ENCODE data around the gene LSP1. TPM values are rescaled to one million over a fixed set of nuclear protein-coding genes. Genes with fewer than 3 reads are reported as not detected.

Gene LSP1
- total and polyA plus RNA-seq, 2 of the 4 experiments (the other 2 are of a cell fraction) = not detected

- peak overlapping the region; percentile 69 for H4K91ac ChIP-seq (ENCODE audit: insufficient read depth, low read depth, low read length)
- CTCF ChIA-PET = interaction anchor here (1.1 to 1.6 kb wide), 2 partner anchors 133 to 176 kb away, joined by 3 to 5 read pairs; no protein-coding TSS in a partner anchor
- H4K8ac ChIP-seq (ENCODE audit: low read depth in 2 of 2, low read length in 2 of 2) = peak overlapping the region in 1 of 2 experiments; percentile 50; a peak in 1 of 4 replicates
- peak overlapping the region; percentile 29; the same call in 1 of the 2 replicates for H2AK5ac ChIP-seq (ENCODE audit: low read depth, low read length)
- H3K27ac ChIP-seq (ENCODE audit: insufficient read depth, low read length) = no peak overlapping the region
- H4K5ac ChIP-seq (ENCODE audit: low read depth, low read length) = peak overlapping the region; percentile 34
- H3K9ac ChIP-seq (ENCODE audit: low read depth, low read length) = no peak overlapping the region
- peak overlapping the region; percentile 83 for H2AFZ ChIP-seq (replicated peaks; ENCODE audit: low read length, poor library complexity)
- H3K4ac ChIP-seq (ENCODE audit: low read depth, low read length) = peak overlapping the region; percentile 39; the same call in 1 of the 2 replicates
- H3K9me3 ChIP-seq (ENCODE audit: control insufficient read depth, insufficient read depth, low read length) = no peaks in the 10 kb centered on the region
- H3K9me1 ChIP-seq (ENCODE audit: insufficient read depth, low read length) = no peaks in the 10 kb centered on the region
- H3K79me1 ChIP-seq (ENCODE audit: low read depth in 1 of 2, low read length in 2 of 2) = no peaks in the 10 kb centered on the region
- DNase-seq (peak; percentile 65), ATAC-seq (ENCODE audit: low read depth) (peak; percentile 73)
- no peak overlapping the region for H2BK5ac ChIP-seq (ENCODE audit: low read depth, low read length, poor library complexity, severe bottlenecking)
- 0 out of 2 replicates have a peak overlapping the region, but pooled peaks have one; percentile 15 for H3K18ac ChIP-seq (ENCODE audit: low read depth, low read length)
- intact Hi-C loops (cut with micrococcal nuclease) (loop anchor here (5.0 kb wide), 1 partner anchor 175 kb away; no protein-coding TSS in a partner anchor), in situ Hi-C loops (cut with MboI; ENCODE audit: low sequenced_read_pairs) (no loop called here), dilution Hi-C loops (cut with HindIII; ENCODE audit: low sequenced_read_pairs, unreplicated experiment) (no loop called here)
- no TSS peak for BruUV-seq (replicated peaks)
- H3K56ac ChIP-seq (ENCODE audit: extremely low read depth, insufficient read depth, low read length) = no peak overlapping the region
- H2BK20ac ChIP-seq (ENCODE audit: low read depth, low read length) = no peak overlapping the region; the same call in 1 of the 2 replicates
- no peak overlapping the region for H3K23ac ChIP-seq (ENCODE audit: low read depth, low read length)
- H2BK15ac ChIP-seq (ENCODE audit: low read depth, low read length) = no peak overlapping the region
- TF ChIP-seq BHLHE40 (IDR thresholded peaks at IDR 0.05; ENCODE audit: low read depth, low read length) = peak; percentile 53; the same call in 1 of the 2 replicates
- peak; percentile 34; the same call in 1 of the 2 replicates for TF ChIP-seq MAZ (IDR thresholded peaks at IDR 0.05; ENCODE audit: borderline replicate concordance, low read depth, low read length)
- TF ChIP-seq RAD21 (IDR thresholded peaks at IDR 0.05; ENCODE audit: low read length) = no peak
- peaks cover 13% of the 10 kb centered on the region; the same call in 1 of the 2 replicates for H3K27me3 ChIP-seq (ENCODE audit: control insufficient read depth, insufficient read depth, low read length)
- no peak overlapping the region for H2AK9ac ChIP-seq (replicated peaks; ENCODE audit: low read depth, low read length, poor library complexity)
- H4K20me1 ChIP-seq (ENCODE audit: insufficient read depth, low read length) = no peaks in the 10 kb centered on the region
- WGBS, 2 experiments (ENCODE audit: extremely low coverage in 2 of 2, insufficient read length in 1 of 2) = 33% methylated on average over 15 of the region's 27 CpGs; no CpG with 5 or more reads in 1 of the 2 experiments
- H3K14ac ChIP-seq (replicated peaks; ENCODE audit: low read depth, low read length) = no peak overlapping the region; the same call in 1 of the 2 replicates
- peak overlapping the region; percentile 15; the same call in 1 of the 2 replicates for H3K4me2 ChIP-seq (ENCODE audit: low read depth, low read length)
- H2BK120ac ChIP-seq (ENCODE audit: low read depth, low read length) = peak overlapping the region; percentile 79
- no peak overlapping the region for H3K4me3 ChIP-seq (ENCODE audit: insufficient read depth, low read depth, low read length)
- H3K36me3 ChIP-seq (ENCODE audit: control insufficient read depth, insufficient read depth, low read length) = no peaks in the 10 kb centered on the region
- POLR2A ChIA-PET (ENCODE audit: unreplicated experiment) = no interaction called here
- H3K4me1 ChIP-seq (ENCODE audit: control insufficient read depth, insufficient read depth, low read length) = peaks cover 15% of the 10 kb centered on the region
Observed at GRCh38 chr11:1827095-1827813, 25.6 kb upstream of the LSP1 start.
